ENCODE data around the gene CITED4.
"Not testable (repeated sequence)": the region's sequence is repeated elsewhere in the genome, so short reads cannot be mapped to it uniquely, and the experiment has no call there.

Gene CITED4

DNA sequence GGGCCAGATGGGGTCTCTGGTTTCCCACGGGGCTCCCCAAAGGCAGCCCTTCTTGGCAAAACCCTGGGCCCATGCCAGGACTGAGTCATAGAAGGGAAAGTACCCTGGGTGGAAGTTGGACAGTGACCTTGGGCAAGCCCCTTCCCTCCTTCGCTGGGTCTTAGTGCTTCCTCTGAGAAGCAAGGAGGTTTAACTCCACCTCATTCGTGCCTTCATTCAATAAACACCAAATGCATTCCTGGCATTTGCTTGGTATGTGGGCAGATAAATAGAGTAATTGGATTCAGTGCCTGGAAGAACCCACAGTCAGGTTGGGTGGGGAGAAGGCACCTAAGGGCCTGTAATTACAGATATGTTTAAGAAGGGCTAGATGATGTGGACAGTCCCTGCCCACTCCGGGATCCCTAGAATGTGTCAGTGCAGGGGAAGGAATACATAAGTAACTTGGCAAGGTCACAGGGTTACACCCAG lies 36.3 kb upstream of the CITED4 start:
- Histone ChIP-seq H3K4me3 (ENCODE audit: low read depth in 1 of 2, low read length in 2 of 2) (no peak overlapping the region), H3K36me3 (ENCODE audit: control insufficient read depth in 1 of 2, insufficient read depth in 2 of 2, low read length in 2 of 2) (no peaks in the 10 kb centered on the region), H3K4me1 (ENCODE audit: control insufficient read depth in 1 of 2, insufficient read depth in 2 of 2, low read length in 2 of 2) (peaks cover 0 to 8% of the 10 kb centered on the region in 2 donors), H3K27ac (ENCODE audit: low read length) (no peak overlapping the region), H3K9me3 (ENCODE audit: control insufficient read depth in 1 of 2, low read length in 2 of 2) (peaks cover 3 to 18% of the 10 kb centered on the region in 2 donors), H3K27me3 (ENCODE audit: low read depth, low read length) (no peaks in the 10 kb centered on the region)

DNA sequence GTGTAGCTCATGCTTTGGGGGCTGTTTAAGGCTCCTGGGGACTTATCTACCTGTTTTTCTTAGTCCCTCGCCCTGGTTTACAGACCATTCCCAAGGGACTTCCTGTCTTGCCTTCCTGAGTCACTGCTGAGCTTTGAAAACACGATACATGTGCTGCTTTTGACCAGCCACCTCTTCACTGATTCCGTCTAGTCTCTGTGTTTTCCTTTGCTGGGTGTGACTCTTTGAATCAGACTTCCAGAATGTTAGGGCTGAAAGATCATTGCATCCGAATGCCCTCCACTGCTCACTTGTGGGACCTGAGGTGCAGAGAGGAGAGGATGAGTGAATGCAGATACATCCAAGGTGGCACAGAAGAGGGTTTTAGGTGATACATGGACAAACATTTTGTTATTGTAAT lies 35.4 kb upstream of the CITED4 start:
- Histone ChIP-seq H3K27ac (ENCODE audit: low read length) (no peak overlapping the region), H3K36me3 (ENCODE audit: control insufficient read depth in 1 of 2, insufficient read depth in 2 of 2, low read length in 2 of 2) (no peaks in the 10 kb centered on the region), H3K27me3 (ENCODE audit: low read depth, low read length) (no peaks in the 10 kb centered on the region), H3K4me3 (ENCODE audit: low read depth in 1 of 2, low read length in 2 of 2) (no peak overlapping the region), H3K9me3 (ENCODE audit: control insufficient read depth in 1 of 2, low read length in 2 of 2) (peaks cover 3 to 18% of the 10 kb centered on the region in 2 donors), H3K4me1 (ENCODE audit: control insufficient read depth in 1 of 2, insufficient read depth in 2 of 2, low read length in 2 of 2) (peaks cover 0 to 6% of the 10 kb centered on the region in 2 donors)

DNA sequence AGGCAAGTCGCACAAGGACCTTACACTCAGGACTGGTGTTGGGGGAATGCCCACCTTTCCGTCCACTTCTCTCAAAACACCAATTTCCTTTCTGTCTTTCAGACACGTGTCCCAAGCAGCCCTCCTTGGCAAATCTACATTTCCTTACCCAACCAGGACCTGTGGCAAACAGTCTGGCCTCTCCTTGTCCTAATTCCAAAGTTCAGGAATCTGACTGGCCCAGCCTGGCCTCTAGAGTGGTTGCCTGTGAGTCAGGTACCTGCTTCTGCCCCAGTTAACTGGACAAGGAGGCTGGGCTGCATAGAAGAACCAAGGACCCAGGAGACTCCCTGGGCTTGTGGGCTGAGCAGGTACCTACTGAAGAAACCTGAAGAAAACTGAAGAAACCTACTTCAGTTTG lies 34.3 kb upstream of the CITED4 start:
- Histone ChIP-seq H3K4me3 (ENCODE audit: low read depth in 1 of 2, low read length in 2 of 2) (no peak overlapping the region), H3K27me3 (ENCODE audit: low read depth, low read length) (no peaks in the 10 kb centered on the region), H3K4me1 (ENCODE audit: control insufficient read depth in 1 of 2, insufficient read depth in 2 of 2, low read length in 2 of 2) (peaks cover 0 to 6% of the 10 kb centered on the region in 2 donors), H3K27ac (ENCODE audit: low read length) (no peak overlapping the region), H3K36me3 (ENCODE audit: control insufficient read depth in 1 of 2, insufficient read depth in 2 of 2, low read length in 2 of 2) (no peaks in the 10 kb centered on the region), H3K9me3 (ENCODE audit: control insufficient read depth in 1 of 2, low read length in 2 of 2) (peaks cover 3 to 18% of the 10 kb centered on the region in 2 donors)

DNA sequence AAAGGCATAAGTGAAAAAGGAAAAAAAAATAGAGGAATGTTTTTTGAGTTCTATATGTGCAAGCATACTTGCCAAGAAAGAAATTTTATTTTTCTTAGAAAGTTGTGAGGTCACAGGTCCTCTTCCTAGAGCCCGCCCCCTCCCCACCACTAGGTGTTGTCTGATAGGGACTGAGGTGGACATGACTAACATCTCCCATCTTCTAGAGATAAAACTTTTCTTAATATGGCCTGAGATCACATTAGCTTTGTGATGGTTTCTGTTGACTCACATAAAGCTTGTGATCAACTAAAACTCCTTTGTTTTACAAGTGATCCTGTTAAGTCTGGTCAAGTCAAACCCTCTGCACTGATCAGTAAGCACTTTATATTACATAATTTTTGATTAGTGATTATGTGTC lies 33.4 kb upstream of the CITED4 start:
- H3K4me3 ChIP-seq (ENCODE audit: low read depth in 1 of 2, low read length in 2 of 2) = no peak overlapping the region
- H3K27me3 ChIP-seq (ENCODE audit: low read depth, low read length) = no peaks in the 10 kb centered on the region
- H3K4me1 ChIP-seq (ENCODE audit: control insufficient read depth in 1 of 2, insufficient read depth in 2 of 2, low read length in 2 of 2) = peaks cover 0 to 6% of the 10 kb centered on the region in 2 donors
- no peak overlapping the region for H3K27ac ChIP-seq (ENCODE audit: low read length)
- peaks cover 3 to 18% of the 10 kb centered on the region in 2 donors for H3K9me3 ChIP-seq (ENCODE audit: control insufficient read depth in 1 of 2, low read length in 2 of 2)
- H3K36me3 ChIP-seq (ENCODE audit: control insufficient read depth in 1 of 2, insufficient read depth in 2 of 2, low read length in 2 of 2) = no peaks in the 10 kb centered on the region

DNA sequence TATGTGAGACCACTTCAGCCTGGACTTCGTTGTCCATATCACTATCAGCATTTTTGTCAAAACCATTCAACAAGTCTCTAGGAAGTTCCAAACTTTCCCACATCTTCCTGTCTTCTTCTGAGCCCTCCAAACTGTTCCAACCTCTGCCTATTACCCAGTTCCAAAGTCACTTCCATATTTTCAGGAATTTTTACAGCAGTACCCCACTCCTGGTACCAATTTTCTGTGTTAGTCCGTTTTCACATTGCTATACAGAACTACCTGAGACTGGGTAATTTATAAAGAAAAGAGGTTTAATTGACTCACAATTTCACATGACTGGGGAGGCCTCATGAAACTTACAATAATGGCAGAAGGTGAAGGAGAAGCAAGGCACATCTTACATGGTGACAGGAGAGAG lies 32.7 kb upstream of the CITED4 start:
- not testable (repeated sequence) for H3K27me3 ChIP-seq (ENCODE audit: low read depth, low read length); H3K27ac ChIP-seq (ENCODE audit: low read length); H3K4me3 ChIP-seq (ENCODE audit: low read depth in 1 of 2, low read length in 2 of 2); H3K36me3 ChIP-seq (ENCODE audit: control insufficient read depth in 1 of 2, insufficient read depth in 2 of 2, low read length in 2 of 2); H3K4me1 ChIP-seq (ENCODE audit: control insufficient read depth in 1 of 2, insufficient read depth in 2 of 2, low read length in 2 of 2)
- H3K9me3 ChIP-seq (ENCODE audit: control insufficient read depth in 1 of 2, low read length in 2 of 2) = peaks cover 3 to 18% of the 10 kb centered on the region in 2 donors

DNA sequence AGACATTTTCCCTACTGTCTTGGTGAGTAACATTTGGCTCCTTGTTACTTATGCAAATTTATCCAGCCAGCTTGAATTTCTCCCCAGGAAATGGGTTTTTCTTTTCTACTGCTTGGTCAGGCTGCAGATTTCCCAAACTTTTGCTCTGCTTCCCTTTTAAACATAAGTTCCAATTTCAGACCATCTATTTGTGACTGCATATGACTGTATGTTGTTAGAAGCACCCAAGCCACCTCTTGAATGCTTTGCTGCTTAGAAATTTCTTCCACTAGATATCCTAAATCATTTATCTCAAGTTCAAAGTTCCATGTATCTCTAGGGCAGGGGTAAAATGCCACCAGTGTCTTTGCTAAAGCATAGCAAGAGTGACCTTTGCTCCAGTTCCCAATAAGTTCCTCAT lies 32.3 kb upstream of the CITED4 start:
- Histone ChIP-seq H3K9me3 (ENCODE audit: control insufficient read depth in 1 of 2, low read length in 2 of 2) (peaks cover 3 to 18% of the 10 kb centered on the region in 2 donors), H3K4me3 (ENCODE audit: low read depth in 1 of 2, low read length in 2 of 2) (peak overlapping the region in 1 of 2 donors; percentile 14), H3K36me3 (ENCODE audit: control insufficient read depth in 1 of 2, insufficient read depth in 2 of 2, low read length in 2 of 2) (no peaks in the 10 kb centered on the region), H3K27me3 (ENCODE audit: low read depth, low read length) (no peaks in the 10 kb centered on the region), H3K27ac (ENCODE audit: low read length) (no peak overlapping the region), H3K4me1 (ENCODE audit: control insufficient read depth in 1 of 2, insufficient read depth in 2 of 2, low read length in 2 of 2) (peaks cover 0 to 6% of the 10 kb centered on the region in 2 donors)

DNA sequence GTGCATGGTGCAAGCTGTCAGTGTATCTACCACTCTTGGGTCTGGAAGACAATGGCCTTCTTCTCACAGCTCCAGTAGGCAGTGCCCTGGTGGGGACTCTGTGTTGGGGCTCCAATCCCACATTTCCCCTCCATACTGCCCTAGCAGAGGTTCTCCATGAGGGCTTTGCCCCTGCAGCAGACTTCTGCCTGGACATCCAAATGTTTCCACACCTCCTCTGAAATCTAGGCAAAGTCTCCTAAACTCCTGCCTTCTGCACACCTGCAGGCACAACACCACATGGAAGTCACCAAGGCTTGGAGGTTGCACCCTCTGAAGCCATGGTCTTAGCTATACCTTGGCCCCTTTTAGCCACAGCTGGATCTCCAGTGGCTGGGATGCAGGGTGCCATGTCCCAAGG lies 31.8 kb upstream of the CITED4 start:
- Histone ChIP-seq H3K36me3 (ENCODE audit: control insufficient read depth in 1 of 2, insufficient read depth in 2 of 2, low read length in 2 of 2) (no peaks in the 10 kb centered on the region), H3K27me3 (ENCODE audit: low read depth, low read length) (no peaks in the 10 kb centered on the region), H3K27ac (ENCODE audit: low read length) (no peak overlapping the region), H3K4me1 (ENCODE audit: control insufficient read depth in 1 of 2, insufficient read depth in 2 of 2, low read length in 2 of 2) (peaks cover 0 to 6% of the 10 kb centered on the region in 2 donors), H3K4me3 (ENCODE audit: low read depth in 1 of 2, low read length in 2 of 2) (peak overlapping the region in 1 of 2 donors; percentile 14), H3K9me3 (ENCODE audit: control insufficient read depth in 1 of 2, low read length in 2 of 2) (peaks cover 3 to 18% of the 10 kb centered on the region in 2 donors)

DNA sequence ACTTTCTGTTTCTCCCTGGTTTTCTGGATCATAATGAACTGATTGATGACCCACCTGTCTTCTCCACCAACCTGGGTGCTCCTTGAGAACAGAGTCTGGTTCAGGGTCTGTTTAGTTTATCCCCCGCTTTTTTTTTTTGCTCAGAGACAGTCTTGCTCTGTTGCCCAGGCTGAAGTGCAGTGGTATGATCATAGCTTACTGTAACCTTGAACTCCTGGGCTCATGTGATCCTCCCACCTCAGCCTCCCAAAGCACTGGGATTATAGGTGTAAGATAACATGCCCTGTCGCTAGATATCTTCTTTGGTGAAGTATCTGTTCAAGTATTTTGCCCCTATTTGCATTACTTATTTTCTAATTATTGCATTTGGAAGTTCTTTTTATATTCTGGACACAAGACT lies 30.2 kb upstream of the CITED4 start:
- no peaks in the 10 kb centered on the region for H3K4me1 ChIP-seq (ENCODE audit: control insufficient read depth in 1 of 2, insufficient read depth in 2 of 2, low read length in 2 of 2)
- no peaks in the 10 kb centered on the region for H3K27me3 ChIP-seq (ENCODE audit: low read depth, low read length)
- H3K27ac ChIP-seq (ENCODE audit: low read length) = no peak overlapping the region
- no peaks in the 10 kb centered on the region for H3K36me3 ChIP-seq (ENCODE audit: control insufficient read depth in 1 of 2, insufficient read depth in 2 of 2, low read length in 2 of 2)
- H3K9me3 ChIP-seq (ENCODE audit: control insufficient read depth in 1 of 2, low read length in 2 of 2) = peaks cover 3 to 18% of the 10 kb centered on the region in 2 donors
- H3K4me3 ChIP-seq (ENCODE audit: low read depth in 1 of 2, low read length in 2 of 2) = no peak overlapping the region

DNA sequence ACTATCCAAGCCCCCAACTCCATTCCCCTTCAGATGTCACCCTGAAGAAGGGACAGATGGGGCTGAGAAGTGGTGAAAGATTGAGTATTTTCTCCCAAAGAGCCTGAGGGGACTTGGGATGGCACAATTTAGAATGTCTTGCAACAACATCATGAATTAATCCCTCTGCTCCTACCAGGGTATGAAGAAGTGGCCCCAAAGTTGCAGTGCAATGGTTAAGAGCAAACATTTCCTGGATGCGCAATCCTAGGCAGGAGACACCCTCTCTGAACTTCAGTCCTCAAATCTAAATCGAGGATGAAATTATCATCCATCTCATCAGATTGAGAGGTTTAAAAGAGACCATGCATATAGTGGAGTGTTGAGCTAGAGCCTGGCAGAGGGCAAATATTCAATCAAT lies 28.6 kb upstream of the CITED4 start:
- H3K4me3 ChIP-seq (ENCODE audit: low read depth in 1 of 2, low read length in 2 of 2) = no peak overlapping the region
- no peaks in the 10 kb centered on the region for H3K36me3 ChIP-seq (ENCODE audit: control insufficient read depth in 1 of 2, insufficient read depth in 2 of 2, low read length in 2 of 2)
- no peaks in the 10 kb centered on the region for H3K4me1 ChIP-seq (ENCODE audit: control insufficient read depth in 1 of 2, insufficient read depth in 2 of 2, low read length in 2 of 2)
- peaks cover 3 to 18% of the 10 kb centered on the region in 2 donors for H3K9me3 ChIP-seq (ENCODE audit: control insufficient read depth in 1 of 2, low read length in 2 of 2)
- no peak overlapping the region for H3K27ac ChIP-seq (ENCODE audit: low read length)
- H3K27me3 ChIP-seq (ENCODE audit: low read depth, low read length) = no peaks in the 10 kb centered on the region

DNA sequence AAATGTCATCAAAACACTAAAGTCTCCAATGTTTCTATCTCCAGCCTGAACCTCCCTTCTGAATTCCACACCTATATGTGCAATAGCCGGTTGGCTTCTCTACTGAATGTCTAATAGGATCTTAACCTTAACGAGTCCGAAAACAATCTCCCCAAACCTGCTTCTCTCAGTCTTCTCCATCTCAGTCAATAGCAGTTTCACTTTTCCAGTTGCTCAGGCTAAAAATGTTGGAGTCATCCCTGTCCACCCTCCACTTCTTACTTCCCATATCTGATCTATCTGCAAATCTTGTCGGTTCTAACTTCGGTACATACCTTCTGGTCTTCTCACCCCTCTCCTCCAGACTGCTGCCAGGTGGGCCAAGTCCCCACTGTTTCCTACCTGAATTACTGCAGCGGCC lies 25.5 kb upstream of the CITED4 start:
- Histone ChIP-seq H3K27me3 (ENCODE audit: low read depth, low read length) (peaks cover 11% of the 10 kb centered on the region), H3K36me3 (ENCODE audit: control insufficient read depth in 1 of 2, insufficient read depth in 2 of 2, low read length in 2 of 2) (no peaks in the 10 kb centered on the region), H3K4me3 (ENCODE audit: low read depth in 1 of 2, low read length in 2 of 2) (no peak overlapping the region), H3K4me1 (ENCODE audit: control insufficient read depth in 1 of 2, insufficient read depth in 2 of 2, low read length in 2 of 2) (no peaks in the 10 kb centered on the region), H3K27ac (ENCODE audit: low read length) (no peak overlapping the region), H3K9me3 (ENCODE audit: control insufficient read depth in 1 of 2, low read length in 2 of 2) (no peaks in the 10 kb centered on the region)

DNA sequence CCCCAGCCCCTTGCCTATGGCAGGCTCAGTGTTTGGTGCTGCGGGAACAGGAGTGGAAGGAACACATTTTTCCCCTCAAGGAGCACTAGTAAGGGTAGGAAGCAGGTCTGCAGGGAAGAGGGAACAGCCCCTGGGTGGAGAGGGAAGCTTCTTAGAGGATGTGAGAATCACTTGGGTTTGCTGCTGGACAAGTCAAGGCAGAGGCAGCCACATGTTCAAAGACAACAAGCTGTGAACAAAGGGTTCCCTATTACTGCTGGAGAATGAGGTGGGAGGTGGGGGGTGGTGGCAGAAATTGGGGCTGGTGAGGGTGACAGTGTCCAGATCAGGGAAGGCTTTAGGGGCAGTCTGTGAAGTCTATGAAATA lies 24.8 kb upstream of the CITED4 start:
- H3K27ac ChIP-seq (ENCODE audit: low read length) = no peak overlapping the region
- H3K4me3 ChIP-seq (ENCODE audit: low read depth in 1 of 2, low read length in 2 of 2) = no peak overlapping the region
- H3K9me3 ChIP-seq (ENCODE audit: control insufficient read depth in 1 of 2, low read length in 2 of 2) = no peaks in the 10 kb centered on the region
- peaks cover 11% of the 10 kb centered on the region for H3K27me3 ChIP-seq (ENCODE audit: low read depth, low read length)
- H3K4me1 ChIP-seq (ENCODE audit: control insufficient read depth in 1 of 2, insufficient read depth in 2 of 2, low read length in 2 of 2) = no peaks in the 10 kb centered on the region
- no peaks in the 10 kb centered on the region for H3K36me3 ChIP-seq (ENCODE audit: control insufficient read depth in 1 of 2, insufficient read depth in 2 of 2, low read length in 2 of 2)

DNA sequence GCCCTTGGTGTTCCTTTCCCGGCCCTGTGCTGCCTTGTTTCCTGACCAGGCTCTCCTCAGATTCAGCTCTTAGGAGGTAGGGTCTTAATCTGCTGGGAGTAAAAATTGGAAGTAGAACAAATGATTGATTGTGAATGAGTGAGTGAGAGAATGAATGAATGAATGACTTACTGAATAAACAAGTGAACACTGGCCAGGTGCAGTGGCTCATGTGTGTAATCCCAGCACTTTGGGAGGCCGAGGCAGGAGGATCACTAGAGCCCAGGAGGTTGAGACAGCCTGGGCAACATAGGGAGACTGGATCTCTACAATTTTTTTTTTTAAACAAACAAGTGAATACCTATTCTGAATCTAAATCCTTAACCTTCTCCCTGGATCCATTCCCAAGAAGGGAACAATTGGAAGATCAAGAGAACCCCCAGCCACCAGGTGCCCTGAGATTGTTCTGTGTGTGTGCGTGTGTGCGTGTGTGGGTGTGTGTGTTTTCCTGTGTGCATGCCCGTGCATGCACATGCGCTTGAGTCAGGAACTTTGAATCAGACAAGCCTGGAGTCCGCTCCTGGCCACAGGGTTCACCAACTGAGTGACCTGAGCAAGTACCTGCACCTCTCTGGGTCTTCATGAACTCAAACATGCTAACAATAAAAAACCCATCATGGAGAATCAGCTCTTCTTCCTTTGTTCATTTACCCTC lies 24.3 kb upstream of the CITED4 start:
- no peak overlapping the region for H3K4me3 ChIP-seq (ENCODE audit: low read depth in 1 of 2, low read length in 2 of 2)
- peaks cover 11% of the 10 kb centered on the region for H3K27me3 ChIP-seq (ENCODE audit: low read depth, low read length)
- no peaks in the 10 kb centered on the region for H3K9me3 ChIP-seq (ENCODE audit: control insufficient read depth in 1 of 2, low read length in 2 of 2)
- no peaks in the 10 kb centered on the region for H3K36me3 ChIP-seq (ENCODE audit: control insufficient read depth in 1 of 2, insufficient read depth in 2 of 2, low read length in 2 of 2)
- H3K27ac ChIP-seq (ENCODE audit: low read length) = no peak overlapping the region
- no peaks in the 10 kb centered on the region for H3K4me1 ChIP-seq (ENCODE audit: control insufficient read depth in 1 of 2, insufficient read depth in 2 of 2, low read length in 2 of 2)

All from muscle layer of duodenum (tissue), 2 donors.